ENCODE data around the gene CASP3. TPM values are rescaled to one million over a fixed set of nuclear protein-coding genes. Genes with fewer than 3 reads are reported as not detected.

Gene CASP3
- 10 to 100 TPM; 11.2 to 44.5 (median 20.9) TPM for total RNA-seq
- polyA plus RNA-seq = 10 to 100 TPM in 1 of 3 donors, 1 to 10 TPM in 2; 8.5 to 25.3 (median 10.0) TPM
- long read RNA-seq, donor 1, transcript CASP3-206 (7 exons, 2,540 nt) = major isoform, 9 of 15 reads
- long read RNA-seq, donor 1, transcript CASP3-201 (8 exons, 2,673 nt) = minor isoform, 5 of 15 reads
- long read RNA-seq, donor 1, partial matches to known transcripts = 0 of 15 reads
- long read RNA-seq, donor 1, other reads (novel, unspliced or antisense) = 0 of 15 reads
- long read RNA-seq, donor 2, partial matches to known transcripts = 0 of 4 reads
- long read RNA-seq, donor 2, other reads (novel, unspliced or antisense) = 0 of 4 reads
- long read RNA-seq, donor 3, transcript CASP3-206 (7 exons, 2,540 nt) = major isoform, 8 of 10 reads
- long read RNA-seq, donor 3, partial matches to known transcripts = 0 of 10 reads
- long read RNA-seq, donor 3, other reads (novel, unspliced or antisense) = 0 of 10 reads
- long read RNA-seq, donor 4, partial matches to known transcripts = 1 of 8 reads
- long read RNA-seq, donor 4, other reads (novel, unspliced or antisense) = 2 of 8 reads
- long read RNA-seq, donor 5, transcript CASP3-201 (8 exons, 2,673 nt) = major isoform, 19 of 42 reads
- long read RNA-seq, donor 5, transcript CASP3-206 (7 exons, 2,540 nt) = minor isoform, 16 of 42 reads
- long read RNA-seq, donor 5, partial matches to known transcripts = 1 of 42 reads
- long read RNA-seq, donor 5, other reads (novel, unspliced or antisense) = 5 of 42 reads
- long read RNA-seq, donor 6, transcript CASP3-206 (7 exons, 2,540 nt) = major isoform, 10 of 15 reads
- long read RNA-seq, donor 6, partial matches to known transcripts = 1 of 15 reads
- long read RNA-seq, donor 6, other reads (novel, unspliced or antisense) = 2 of 15 reads
- long read RNA-seq, donor 7, partial matches to known transcripts = 0 of 6 reads
- long read RNA-seq, donor 7, other reads (novel, unspliced or antisense) = 0 of 6 reads
- long read RNA-seq, donor 8, transcript CASP3-206 (7 exons, 2,540 nt) = major isoform, 22 of 25 reads
- long read RNA-seq, donor 8, partial matches to known transcripts = 0 of 25 reads
- long read RNA-seq, donor 8, other reads (novel, unspliced or antisense) = 0 of 25 reads
- long read RNA-seq, donor 9, transcript CASP3-201 (8 exons, 2,673 nt) = minor isoform, 5 of 15 reads
- long read RNA-seq, donor 9, transcript CASP3-206 (7 exons, 2,540 nt) = major isoform, 10 of 15 reads
- long read RNA-seq, donor 9, partial matches to known transcripts = 0 of 15 reads
- long read RNA-seq, donor 9, other reads (novel, unspliced or antisense) = 0 of 15 reads
- long read RNA-seq, donor 10, transcript CASP3-206 (7 exons, 2,540 nt) = major isoform, 5 of 7 reads
- long read RNA-seq, donor 10, partial matches to known transcripts = 0 of 7 reads
- long read RNA-seq, donor 10, other reads (novel, unspliced or antisense) = 0 of 7 reads

- Histone ChIP-seq H3K36me3 (replicated peaks in 1 of 2) (no peaks in the 10 kb centered on the region), H3K4me1 (replicated peaks in 1 of 2) (peaks cover 35 to 45% of the 10 kb centered on the region in 2 donors), H3K4me3 (peak within 1 kb of the TSS; percentile 44 to 96 (median 91)), H3K9me3 (replicated peaks in 1 of 3) (no peaks in the 10 kb centered on the region), H3K27ac (peak within 1 kb of the TSS; percentile 94 to 99 (median 98)), H3K27me3 (no peaks in the 10 kb centered on the region)
- DNase-seq = peak; percentile 96 to 98 (median 97)
- WGBS, 4 donors = 0 to 1% (median 0%) methylated on average over 5 to 88 of the region's 90 CpGs
- TF ChIP-seq CTCF (IDR thresholded peaks at IDR 0.05) = peak in 3 of 6 experiments; percentile 5 to 37 (median 10)
- peak; percentile 95 to 97 for TF ChIP-seq POLR2A (IDR thresholded peaks at IDR 0.05)
- intact Hi-C loops (cut with DNase I) = loop anchor here in 1 of 2 donors (5.0 kb wide), 1 partner anchor 83 kb away; the partner anchor contains the start of gene CENPU
Observed at GRCh38 chr4:184649026-184649970, at the start of gene CASP3, which contains the start of gene PRIMPOL. TSS of gene CASP3 (minus strand) at chr4:184649447. CDS start at chr4:184638453, 10,994 bp downstream. TSS of gene PRIMPOL (plus strand) at chr4:184649738. CDS start at chr4:184657141, 7,403 bp downstream.

- H3K4me3 ChIP-seq = no peak overlapping the region
- H3K9me3 ChIP-seq (replicated peaks in 1 of 3) = no peaks in the 10 kb centered on the region
- H3K36me3 ChIP-seq (replicated peaks in 1 of 2) = peaks cover 0 to 7% of the 10 kb centered on the region in 2 donors
- H3K27me3 ChIP-seq = no peaks in the 10 kb centered on the region
- 86 to 100% (median 93%) methylated on average over 3 of the region's 3 CpGs for WGBS, 4 donors
- no peak overlapping the region for H3K27ac ChIP-seq
- H3K4me1 ChIP-seq (replicated peaks in 1 of 2) = peaks cover 0 to 7% of the 10 kb centered on the region in 2 donors
- intact Hi-C loops (cut with DNase I) = no loop called here
- TF ChIP-seq CTCF (IDR thresholded peaks at IDR 0.05) (no peak), POLR2A (IDR thresholded peaks at IDR 0.05) (no peak)
- DNase-seq = no peak
Observed at GRCh38 chr4:184697956-184698355, 48.7 kb upstream of the CASP3 start.

- WGBS, 4 donors = 36 to 45% (median 41%) methylated on average over 3 of the region's 3 CpGs
- H3K27me3 ChIP-seq = no peaks in the 10 kb centered on the region
- H3K9me3 ChIP-seq (replicated peaks in 1 of 3) = no peaks in the 10 kb centered on the region
- no peak overlapping the region for H3K4me3 ChIP-seq
- no peak overlapping the region for H3K27ac ChIP-seq
- peaks cover 0 to 7% of the 10 kb centered on the region in 2 donors for H3K36me3 ChIP-seq (replicated peaks in 1 of 2)
- intact Hi-C loops (cut with DNase I) = no loop called here
- peaks cover 0 to 7% of the 10 kb centered on the region in 2 donors for H3K4me1 ChIP-seq (replicated peaks in 1 of 2)
- peak in 2 of 7 donors; percentile 8 to 58 for DNase-seq
- no peak for TF ChIP-seq POLR2A (IDR thresholded peaks at IDR 0.05)
- TF ChIP-seq CTCF (IDR thresholded peaks at IDR 0.05) = no peak
Observed at GRCh38 chr4:184695178-184695896, 46.1 kb upstream of the CASP3 start.

Measured in adrenal gland (tissue), 19 donors.